Measurements from ENCODE around the gene TMEM52.

Gene TMEM52

GRCh38 chr1:1872329-1872994, 46.6 kb downstream of the TMEM52 start:
- DNase-seq (ENCODE audit: low spot score): no peak

- DNase-seq (ENCODE audit: low spot score): no peak
Observed at GRCh38 chr1:1869469-1869868, 49.6 kb downstream of the TMEM52 start.

Measured in putamen (tissue), 1 donor.